Stimulated activated CD4-positive, alpha-beta T cell treated with anti-CD3 and anti-CD28 coated beads, Interleukin-15, amount 100 ng/mL, for 48 hours (primary cell): ENCODE data around the gene IL17B.

Source experiments
- DNase-seq, 2 donors: peaks; one replicate each; pipeline ENCODE4 v3.0.0-alpha.2; 2020; ENCODE audit warnings: low read depth in 2 of 2

Gene IL17B

GRCh38 chr5:149414405-149415065 is 35.4 kb upstream of the IL17B start:
- no peak for DNase-seq

GRCh38 chr5:149413477-149414210 is 34.6 kb upstream of the IL17B start:
- no peak for DNase-seq

- no peak for DNase-seq
These were observed 33.8 kb upstream of the IL17B start for GRCh38 chr5:149412783-149413476.

GRCh38 chr5:149411738-149412519 is 32.8 kb upstream of the IL17B start:
- DNase-seq, result no peak

GRCh38 chr5:149410721-149411432 is 31.8 kb upstream of the IL17B start:
- no peak for DNase-seq

GRCh38 chr5:149410071-149410470 is 31.0 kb upstream of the IL17B start:
- no peak for DNase-seq

- DNase-seq, result no peak
These were observed 30.3 kb upstream of the IL17B start for GRCh38 chr5:149409268-149409948.

- DNase-seq, result no peak
These were observed 29.4 kb upstream of the IL17B start for GRCh38 chr5:149408252-149409099.

- no peak for DNase-seq
These were observed 28.5 kb upstream of the IL17B start for GRCh38 chr5:149407323-149408251.

GRCh38 chr5:149406979-149407306 is 27.9 kb upstream of the IL17B start:
- no peak for DNase-seq

GRCh38 chr5:149406203-149406978 is 27.3 kb upstream of the IL17B start:
- DNase-seq, result no peak

- DNase-seq, result no peak
These were observed 26.6 kb upstream of the IL17B start for GRCh38 chr5:149405550-149406202.

GRCh38 chr5:149404746-149405549 is 25.9 kb upstream of the IL17B start:
- DNase-seq, result no peak

- no peak for DNase-seq
These were observed 25.0 kb upstream of the IL17B start for GRCh38 chr5:149403923-149404745.

GRCh38 chr5:149402291-149402690 is 23.2 kb upstream of the IL17B start:
- no peak for DNase-seq

GRCh38 chr5:149401051-149401450 is 22.0 kb upstream of the IL17B start:
- DNase-seq, result no peak
